Right ventricle myocardium superior (tissue), 1 donor: ENCODE data around the gene LSM7. TPM values are rescaled to one million over a fixed set of nuclear protein-coding genes. Genes with fewer than 3 reads are reported as not detected.

Experiments used
- ATAC-seq: fragments of 200-7000 bp; cut with Tn5 transposase; one replicate; pipeline ENCODE4 v1.9.1; 2020; ENCODE audit warnings: mild to moderate bottlenecking; ENCODE audit not compliant: poor library complexity
- DNase-seq: peaks from one replicate; pipeline ENCODE4 v3.0.0-alpha.2; 2020
- intact Hi-C: fragments of 100-400 bp; cut with DNase I; formaldehyde crosslinking; loops from one replicate; pipeline ENCODE4 v1.11.2; 2022
- total RNA-seq: library from RNA; stranded (reverse); fragmentation: NEBNext Ultra II Directional; extraction: Animal tissue kit (Norgen Biotek cat#: 25700); gene quantifications from one replicate; pipeline ENCODE4 v1.2.1, GENCODE V29; 2021
- donor health status: DM: no; HTN: yes; CAD: no; lungs with severe emphysema.

LSM7 gene
- total RNA-seq, 1 donor from 2014 or later: 37.3 TPM

GRCh38 chr19:2274185-2274711 is 54.1 kb downstream of the LSM7 start:
- DNase-seq (no peak), ATAC-seq (no peak)
- intact Hi-C loops: loop anchor here (5.0 kb wide), 1 partner anchor 37 kb away; the partner anchor contains the start of genes PLEKHJ1 and SF3A2

GRCh38 chr19:2273356-2274184 is 54.8 kb downstream of the LSM7 start:
- ATAC-seq (peak; percentile 21), DNase-seq (peak; percentile 85)
- intact Hi-C loops: loop anchor here (5.0 kb wide), 1 partner anchor 36 kb away; the partner anchor contains the start of genes PLEKHJ1 and SF3A2

Other genes starting within 250 kb of the LSM7 start
- gene MOB3A, start 232.3 kb downstream of the LSM7 start, total RNA-seq: 15.6 TPM
- 1.7 TPM for gene IZUMO4, start 231.7 kb downstream of the LSM7 start, total RNA-seq
- 69.6 TPM for gene AP3D1, start 177.0 kb downstream of the LSM7 start, total RNA-seq
- 9.6 TPM for gene DOT1L, start 164.7 kb downstream of the LSM7 start, total RNA-seq
- gene PLEKHJ1, start 92.3 kb downstream of the LSM7 start, total RNA-seq: 59.6 TPM
- gene SF3A2, start 91.8 kb downstream of the LSM7 start, total RNA-seq: 30.0 TPM
- 0.24 TPM for gene AMH, start 79.3 kb downstream of the LSM7 start, total RNA-seq
- 0.35 TPM for gene JSRP1, start 72.2 kb downstream of the LSM7 start, total RNA-seq
- gene PEAK3, start 46.4 kb downstream of the LSM7 start, total RNA-seq: 0.70 TPM
- gene LINGO3, start 20.4 kb downstream of the LSM7 start, total RNA-seq: not detected
- 23.9 TPM for gene SPPL2B, start 98 bp upstream of the LSM7 start, total RNA-seq
- gene TMPRSS9, start 31.7 kb upstream of the LSM7 start, total RNA-seq: not detected
- gene TIMM13, start 99.0 kb upstream of the LSM7 start, total RNA-seq: 96.6 TPM
- gene LMNB2, start 128.4 kb upstream of the LSM7 start, total RNA-seq: 13.9 TPM
- gene GADD45B, start 147.5 kb upstream of the LSM7 start, total RNA-seq: 42.1 TPM